HG02885 (cell line): ENCODE data around the gene ZFR2.
"Not testable (repeated sequence)": the region's sequence is repeated elsewhere in the genome, so short reads cannot be mapped to it uniquely, and the experiment has no call there.

Source experiments
- ATAC-seq: cut with Tn5 transposase; IDR thresholded peaks from one replicate; pipeline ENCODE4 v1.9.1; 2021; ENCODE audit warnings: mild to moderate bottlenecking; ENCODE audit not compliant: unreplicated experiment, poor library complexity

The ZFR2 gene

DNA sequence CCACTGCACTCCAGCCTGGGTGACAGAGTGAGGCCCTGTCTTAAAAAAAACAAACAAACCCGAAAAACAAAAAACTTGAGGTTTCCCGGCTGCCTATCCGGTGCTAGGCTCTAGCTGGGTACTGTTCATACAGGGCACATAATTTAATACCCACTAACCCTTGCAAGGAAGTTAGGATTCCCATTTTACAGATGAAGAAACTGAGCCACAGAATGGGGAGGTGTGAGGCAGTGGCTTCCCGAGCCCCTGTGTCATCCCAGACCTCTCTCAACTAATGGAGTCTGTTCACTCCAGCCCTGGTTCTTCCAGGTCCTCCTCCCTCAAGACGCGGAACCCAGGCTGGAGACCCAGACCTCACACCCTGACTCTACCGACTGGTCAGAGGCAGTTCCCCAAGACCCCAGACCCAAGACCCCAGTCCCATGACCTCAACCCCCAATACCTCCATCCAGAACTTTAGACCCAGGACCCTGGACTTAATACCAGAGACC, 107.9 kb downstream of the ZFR2 start:
- ATAC-seq = no peak

- ATAC-seq = no peak
These were observed 109.2 kb downstream of the ZFR2 start for GRCh38 chr19:3759482-3760254.

- ATAC-seq = not testable (repeated sequence)
These were observed 110.5 kb downstream of the ZFR2 start for GRCh38 chr19:3758297-3758696.

DNA sequence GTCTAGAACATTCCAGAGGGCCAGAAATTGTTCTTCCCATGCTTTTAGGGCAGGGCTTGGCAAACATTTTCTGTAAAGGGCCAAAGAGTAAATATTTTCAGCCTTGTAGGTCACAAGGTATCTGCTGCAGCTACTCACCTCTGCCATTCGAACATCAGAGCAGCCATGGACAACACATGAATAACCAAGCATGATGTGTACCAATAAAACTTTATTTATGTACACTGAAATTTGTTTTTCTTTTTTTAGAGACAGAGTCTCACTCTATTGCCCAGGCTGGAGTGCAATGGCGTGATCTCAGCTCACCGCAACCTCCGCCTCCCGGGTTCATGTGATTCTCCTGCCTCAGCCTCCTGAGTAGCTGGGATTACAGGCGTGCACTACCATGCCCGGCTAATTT, 111.1 kb downstream of the ZFR2 start:
- not testable (repeated sequence) for ATAC-seq
